Activated naive CD4-positive, alpha-beta T cell treated with anti-CD3 and anti-CD28 coated beads, Interleukin-2, amount 10 ng/mL, durations not matched to agents 7 days and 5 days (primary cell): ENCODE results near the gene SIRPB2.
"Not testable (repeated sequence)": the region's sequence is repeated elsewhere in the genome, so short reads cannot be mapped to it uniquely, and the experiment has no call there.

Experiments
- CTCF ChIA-PET: fragments of 350-600 bp; sonication (Branson Sonifier 250); formaldehyde crosslinking; loops from one replicate; lab custom pipeline; 2021; ENCODE audit warnings: antibody characterized with exemption; lab: Charles Lee
- DNase-seq: peaks from one replicate; pipeline ENCODE4 v3.0.0-alpha.2; 2020
- H3K27ac Mint-ChIP-seq: one replicate; pipeline ENCODE4 v1.8.0; 2021; ENCODE audit warnings: mild to moderate bottlenecking, moderate library complexity, mixed read lengths
- H3K27me3 Mint-ChIP-seq: one replicate; pipeline ENCODE4 v1.8.0; 2021; ENCODE audit warnings: mild to moderate bottlenecking, mixed read lengths
- H3K36me3 Mint-ChIP-seq: one replicate; pipeline ENCODE4 v1.8.0; 2021; ENCODE audit warnings: mixed read lengths
- H3K4me1 Mint-ChIP-seq: one replicate; pipeline ENCODE4 v1.8.0; 2021; ENCODE audit warnings: mixed read lengths
- H3K4me3 Mint-ChIP-seq: one replicate; pipeline ENCODE4 v1.8.0; 2021; ENCODE audit warnings: mild to moderate bottlenecking, moderate library complexity, mixed read lengths
- H3K9me3 Mint-ChIP-seq: one replicate; pipeline ENCODE4 v1.8.0; 2021; ENCODE audit warnings: mixed read lengths

Gene SIRPB2

DNA sequence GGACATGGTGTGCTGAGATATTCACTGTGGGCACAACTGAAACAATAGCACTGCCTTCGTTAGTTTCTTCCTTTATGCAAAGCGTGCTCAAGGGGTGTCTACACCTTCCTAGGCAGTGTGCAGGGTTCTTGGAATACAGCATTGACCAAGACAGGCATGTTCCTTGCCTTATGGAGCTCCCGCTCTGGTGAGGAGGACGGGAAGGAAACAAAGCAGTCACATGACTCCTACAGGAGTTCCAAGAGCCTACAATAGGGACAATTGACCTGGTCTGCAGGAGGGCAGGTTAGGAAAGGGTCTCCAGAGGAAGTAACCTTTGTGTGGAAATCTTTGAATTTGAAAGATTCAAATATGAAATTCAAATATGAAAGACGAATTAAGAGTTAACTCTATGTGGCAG is 25.8 kb upstream of the SIRPB2 start:
- Mint-ChIP-seq H3K9me3 (peaks cover 2% of the 10 kb centered on the region), H3K4me1 (no peaks in the 10 kb centered on the region), H3K4me3 (no peak overlapping the region), H3K36me3 (no peaks in the 10 kb centered on the region), H3K27ac (no peak overlapping the region), H3K27me3 (peaks cover 46% of the 10 kb centered on the region)
- CTCF ChIA-PET = no interaction called here
- no peak for DNase-seq

DNA sequence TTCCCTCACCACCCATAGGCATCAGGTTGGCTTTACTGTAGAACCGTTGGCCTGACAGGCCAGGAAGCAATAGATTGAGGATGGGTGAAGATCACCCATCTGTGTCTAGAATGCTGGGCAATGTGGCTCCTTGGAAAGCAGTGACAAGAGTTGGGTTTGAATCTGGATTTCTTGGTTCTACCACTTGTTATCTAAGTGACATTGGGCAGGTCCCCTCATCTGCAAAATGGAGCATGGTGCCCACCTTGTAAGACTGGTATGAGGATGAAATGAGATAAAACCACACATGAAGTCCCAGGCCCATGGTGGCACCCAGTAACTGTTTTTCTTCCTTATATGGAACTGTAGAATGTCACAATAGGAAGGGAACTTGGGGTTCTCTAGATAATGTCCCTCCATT is 22.6 kb upstream of the SIRPB2 start:
- no peak for DNase-seq
- no peaks in the 10 kb centered on the region for H3K4me1 Mint-ChIP-seq
- H3K9me3 Mint-ChIP-seq = peaks cover 2% of the 10 kb centered on the region
- no peaks in the 10 kb centered on the region for H3K36me3 Mint-ChIP-seq
- no peak overlapping the region for H3K4me3 Mint-ChIP-seq
- H3K27me3 Mint-ChIP-seq = peaks cover 43% of the 10 kb centered on the region
- CTCF ChIA-PET = no interaction called here
- H3K27ac Mint-ChIP-seq = no peak overlapping the region

DNA sequence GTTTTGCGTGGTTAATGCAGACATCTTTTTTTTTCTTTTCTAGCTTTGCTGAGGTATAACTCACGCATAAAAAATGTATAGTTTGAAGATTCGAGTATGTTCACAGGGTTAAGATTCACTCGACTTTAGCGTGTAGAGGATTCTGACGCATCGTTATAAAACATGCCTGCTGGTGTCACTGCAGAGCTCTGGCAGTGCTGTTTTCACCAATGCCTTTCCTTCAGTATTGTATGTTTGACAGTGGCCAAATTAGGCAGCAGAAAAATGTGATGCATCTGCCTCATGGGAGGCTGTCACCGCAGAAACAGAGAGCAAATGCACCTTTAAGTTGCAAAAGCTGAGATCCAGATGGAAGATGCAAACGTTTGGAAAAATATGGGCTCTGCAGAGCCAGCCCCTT is 18.0 kb upstream of the SIRPB2 start:
- Mint-ChIP-seq H3K4me3 (no peak overlapping the region), H3K4me1 (no peaks in the 10 kb centered on the region), H3K27me3 (peaks cover 49% of the 10 kb centered on the region), H3K36me3 (no peaks in the 10 kb centered on the region), H3K27ac (no peak overlapping the region), H3K9me3 (peaks cover 2% of the 10 kb centered on the region)
- CTCF ChIA-PET = interaction anchor here (0.7 to 8.9 kb wide), 14 partner anchors 9 to 519 kb away, joined by 3 to 76 read pairs (median 4); no protein-coding TSS in a partner anchor
- DNase-seq = peak; percentile 53

DNA sequence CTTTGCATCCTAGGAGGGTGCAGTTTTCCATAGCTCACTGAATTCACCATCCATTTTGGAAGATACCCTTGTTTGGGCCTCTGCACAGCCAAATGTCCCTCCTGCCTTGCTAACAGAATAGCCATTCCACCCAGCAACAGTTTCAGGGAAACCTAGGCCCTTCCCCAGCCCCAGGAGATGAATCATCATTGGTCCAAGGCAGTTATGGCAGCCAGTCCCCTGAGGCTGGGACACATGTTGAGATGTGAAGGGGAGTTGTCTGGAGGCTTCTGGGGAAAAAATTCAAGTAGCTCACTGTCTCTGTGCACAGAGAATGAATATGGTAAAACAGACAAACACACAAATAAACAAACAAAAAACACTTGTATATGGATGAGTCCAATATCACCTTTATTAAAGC is 17.4 kb upstream of the SIRPB2 start:
- Mint-ChIP-seq H3K27ac (no peak overlapping the region), H3K27me3 (peaks cover 46% of the 10 kb centered on the region), H3K4me1 (no peaks in the 10 kb centered on the region)

DNA sequence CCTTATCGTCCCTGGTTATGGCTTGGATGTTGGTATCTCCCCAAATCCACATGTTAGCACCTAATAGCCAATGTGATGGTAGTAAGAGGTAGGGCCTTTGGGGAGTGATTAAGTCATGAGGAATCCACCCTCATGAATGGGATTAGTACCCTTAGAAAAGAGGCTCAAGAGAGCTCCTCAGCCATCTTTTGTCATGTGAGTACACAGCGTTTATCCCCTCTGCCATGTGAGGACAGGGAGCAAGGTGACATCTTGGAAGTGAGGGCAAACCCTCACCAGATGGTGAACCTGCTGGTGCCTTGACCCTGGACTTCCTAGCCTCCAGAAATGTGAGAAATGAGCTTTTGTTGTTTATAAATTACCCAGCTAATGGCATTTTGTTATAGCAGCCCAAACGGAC is 16.1 kb upstream of the SIRPB2 start:
- H3K36me3 Mint-ChIP-seq = no peaks in the 10 kb centered on the region
- DNase-seq = no peak
- peaks cover 58% of the 10 kb centered on the region for H3K27me3 Mint-ChIP-seq
- H3K4me1 Mint-ChIP-seq = peaks cover 2% of the 10 kb centered on the region
- peaks cover 1% of the 10 kb centered on the region for H3K9me3 Mint-ChIP-seq
- no peak overlapping the region for H3K27ac Mint-ChIP-seq
- H3K4me3 Mint-ChIP-seq = no peak overlapping the region
- CTCF ChIA-PET = interaction anchor here (0.7 to 8.9 kb wide), 6 partner anchors 26 to 270 kb away, joined by 3 to 76 read pairs (median 6); no protein-coding TSS in a partner anchor

More for the DNA sequence above, 17.4 kb upstream of the SIRPB2 start:
- CTCF ChIA-PET = interaction anchor here (0.8 to 8.9 kb wide), 12 partner anchors 8 to 269 kb away, joined by 3 to 76 read pairs (median 4); no protein-coding TSS in a partner anchor
- Mint-ChIP-seq H3K4me3 (no peak overlapping the region), H3K9me3 (peaks cover 2% of the 10 kb centered on the region), H3K36me3 (no peaks in the 10 kb centered on the region)
- no peak for DNase-seq

GRCh38 chr20:1505871-1506270 is 14.7 kb upstream of the SIRPB2 start:
- CTCF ChIA-PET = interaction anchor here (1.0 to 8.9 kb wide), 5 partner anchors 32 to 271 kb away, joined by 3 to 76 read pairs (median 3); no protein-coding TSS in a partner anchor
- H3K36me3 Mint-ChIP-seq = no peaks in the 10 kb centered on the region
- no peak overlapping the region for H3K4me3 Mint-ChIP-seq
- no peak overlapping the region for H3K27ac Mint-ChIP-seq
- H3K9me3 Mint-ChIP-seq = peaks cover 1% of the 10 kb centered on the region
- H3K4me1 Mint-ChIP-seq = peaks cover 2% of the 10 kb centered on the region
- DNase-seq = no peak
- H3K27me3 Mint-ChIP-seq = peaks cover 52% of the 10 kb centered on the region

- CTCF ChIA-PET = interaction anchor here (1.0 to 8.9 kb wide), 6 partner anchors 32 to 275 kb away, joined by 3 to 76 read pairs (median 9); no protein-coding TSS in a partner anchor
- H3K4me3 Mint-ChIP-seq = no peak overlapping the region
- peaks cover 1% of the 10 kb centered on the region for H3K9me3 Mint-ChIP-seq
- no peak for DNase-seq
- H3K27me3 Mint-ChIP-seq = peaks cover 55% of the 10 kb centered on the region
- peaks cover 5% of the 10 kb centered on the region for H3K4me1 Mint-ChIP-seq
- H3K27ac Mint-ChIP-seq = no peak overlapping the region
- no peaks in the 10 kb centered on the region for H3K36me3 Mint-ChIP-seq
Observed at GRCh38 chr20:1505361-1505760, 14.1 kb upstream of the SIRPB2 start.

- CTCF ChIA-PET = interaction anchor here (0.5 to 8.9 kb wide), 53 partner anchors 9 to 547 kb away, joined by 3 to 76 read pairs (median 3); partner anchors contain the start of genes NSFL1C and SIRPD
- peaks cover 7% of the 10 kb centered on the region for H3K4me1 Mint-ChIP-seq
- peaks cover 1% of the 10 kb centered on the region for H3K9me3 Mint-ChIP-seq
- no peak overlapping the region for H3K4me3 Mint-ChIP-seq
- DNase-seq = peak; percentile 85
- H3K36me3 Mint-ChIP-seq = no peaks in the 10 kb centered on the region
- H3K27me3 Mint-ChIP-seq = peaks cover 57% of the 10 kb centered on the region
- H3K27ac Mint-ChIP-seq = no peak overlapping the region
Observed at GRCh38 chr20:1503564-1504227, 12.5 kb upstream of the SIRPB2 start.

DNA sequence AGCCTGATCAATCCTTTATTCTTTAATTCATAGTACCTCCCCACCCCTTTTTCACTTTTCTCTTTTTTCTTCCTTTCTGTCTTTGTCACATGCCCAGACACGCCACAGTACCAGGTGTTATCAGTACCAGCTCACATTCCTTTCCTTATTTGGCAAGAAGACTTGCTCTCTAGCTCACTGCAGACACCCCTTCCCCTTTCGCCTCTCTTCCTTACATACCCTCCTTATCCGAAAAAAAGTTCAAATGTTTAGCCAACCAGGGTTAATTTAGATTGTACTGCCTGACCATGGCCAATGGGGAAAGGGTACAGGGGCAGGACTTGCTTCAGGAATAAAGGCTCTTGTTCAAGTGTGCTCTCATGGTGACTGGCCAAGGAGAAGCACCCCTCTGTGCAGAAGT is 9.3 kb upstream of the SIRPB2 start:
- Mint-ChIP-seq H3K4me3 (no peak overlapping the region), H3K36me3 (no peaks in the 10 kb centered on the region), H3K27ac (no peak overlapping the region), H3K27me3 (peaks cover 57% of the 10 kb centered on the region), H3K9me3 (peaks cover 1% of the 10 kb centered on the region), H3K4me1 (peaks cover 7% of the 10 kb centered on the region)
- CTCF ChIA-PET = interaction anchor here (1.2 kb wide), 1 partner anchor 9 kb away, joined by 5 read pairs; no protein-coding TSS in a partner anchor
- DNase-seq = no peak

DNA sequence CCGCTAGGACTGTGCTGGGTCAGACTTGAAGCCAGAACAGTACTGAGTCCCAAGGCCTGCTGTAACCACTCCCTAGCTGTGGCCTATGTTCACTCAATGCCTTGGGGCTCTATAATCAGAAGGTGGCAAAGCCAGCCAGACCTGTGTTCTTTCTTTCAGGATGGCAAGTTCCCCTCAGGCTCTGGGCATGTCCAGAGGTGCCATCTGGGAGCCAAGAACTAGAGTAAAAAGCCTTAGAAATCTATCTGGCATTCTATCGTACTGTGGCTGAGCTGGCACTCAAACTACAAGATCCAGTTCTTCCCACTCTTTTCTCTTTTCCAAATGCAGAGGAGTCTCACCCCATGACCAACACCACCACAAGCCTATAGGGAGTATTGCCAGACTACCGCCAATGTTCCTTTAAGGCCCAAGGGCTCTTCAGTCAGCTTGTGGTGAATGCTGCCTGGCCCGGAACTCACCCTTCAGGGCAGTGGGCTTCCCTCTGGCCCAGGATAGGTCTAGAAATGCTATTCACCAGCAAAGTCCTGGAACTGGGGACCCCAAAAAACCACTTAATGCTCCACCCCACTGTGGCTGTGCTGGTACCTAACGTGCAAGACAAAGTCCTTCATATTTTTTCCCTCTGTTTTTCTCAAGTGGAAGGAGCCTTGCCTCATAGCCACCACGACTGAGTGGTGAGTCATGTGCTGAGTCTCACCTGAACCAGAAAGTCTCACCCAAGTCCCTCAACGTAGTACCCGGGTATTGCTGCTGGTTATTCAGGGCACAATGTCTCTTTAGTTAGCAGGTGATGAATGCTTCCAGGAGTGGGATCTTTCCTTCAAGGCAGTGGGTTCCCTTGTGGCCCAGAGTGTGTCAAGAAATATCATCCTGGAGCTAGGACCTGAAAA is 8.6 kb upstream of the SIRPB2 start:
- Mint-ChIP-seq H3K36me3 (no peaks in the 10 kb centered on the region), H3K27me3 (peaks cover 56% of the 10 kb centered on the region), H3K27ac (no peak overlapping the region), H3K9me3 (peaks cover 1% of the 10 kb centered on the region), H3K4me1 (peaks cover 7% of the 10 kb centered on the region), H3K4me3 (no peak overlapping the region)
- no peak for DNase-seq
- CTCF ChIA-PET = interaction anchor here (1.2 kb wide), 1 partner anchor 9 kb away, joined by 5 read pairs; no protein-coding TSS in a partner anchor

DNA sequence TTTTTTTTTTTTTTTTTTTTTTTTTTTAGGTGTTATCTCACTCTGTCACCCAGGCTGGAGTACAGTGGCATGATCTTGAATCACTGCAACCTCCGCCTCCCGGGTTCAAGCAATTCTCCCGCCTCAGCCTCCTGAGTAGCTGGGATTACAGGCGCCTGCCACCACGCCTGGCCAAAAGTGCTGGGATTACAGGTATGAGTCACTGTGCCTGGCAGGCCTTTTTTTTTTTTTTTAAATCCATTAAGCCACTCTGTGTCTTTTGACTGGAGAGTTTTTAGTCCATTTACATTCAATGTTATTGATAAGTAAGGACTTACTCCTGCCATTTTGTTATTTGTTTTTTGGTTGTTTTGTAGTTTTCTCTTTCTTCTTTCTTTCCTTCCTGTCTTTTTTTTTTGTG is 6.2 kb upstream of the SIRPB2 start:
- H3K9me3 Mint-ChIP-seq, DNase-seq, H3K36me3 Mint-ChIP-seq, H3K27ac Mint-ChIP-seq, H3K4me3 Mint-ChIP-seq, H3K4me1 Mint-ChIP-seq: not testable (repeated sequence)
- peaks cover 55% of the 10 kb centered on the region for H3K27me3 Mint-ChIP-seq
- CTCF ChIA-PET = interaction anchor here (1.5 kb wide), 1 partner anchor 23 kb away, joined by 3 read pairs; no protein-coding TSS in a partner anchor

- Mint-ChIP-seq H3K4me3 (no peak overlapping the region), H3K27me3 (peaks cover 55% of the 10 kb centered on the region), H3K36me3 (no peaks in the 10 kb centered on the region), H3K27ac (no peak overlapping the region), H3K4me1 (peaks cover 11% of the 10 kb centered on the region), H3K9me3 (no peaks in the 10 kb centered on the region)
- CTCF ChIA-PET = interaction anchor here (1.5 kb wide), 1 partner anchor 23 kb away, joined by 3 read pairs; no protein-coding TSS in a partner anchor
- no peak for DNase-seq
Observed at GRCh38 chr20:1496930-1497329, 5.7 kb upstream of the SIRPB2 start.

- Mint-ChIP-seq H3K4me1 (peaks cover 11% of the 10 kb centered on the region), H3K4me3 (no peak overlapping the region), H3K36me3 (no peaks in the 10 kb centered on the region), H3K9me3 (no peaks in the 10 kb centered on the region), H3K27me3 (peaks cover 57% of the 10 kb centered on the region), H3K27ac (no peak overlapping the region)
- DNase-seq = no peak
- CTCF ChIA-PET = interaction anchor here (1.0 to 1.7 kb wide), 2 partner anchors 9 to 283 kb away, joined by 3 to 6 read pairs; no protein-coding TSS in a partner anchor
Observed at GRCh38 chr20:1494436-1494835, 3.2 kb upstream of the SIRPB2 start.

- CTCF ChIA-PET = interaction anchor here (1.0 kb wide), 1 partner anchor 284 kb away, joined by 3 read pairs; no protein-coding TSS in a partner anchor
- Mint-ChIP-seq H3K9me3 (no peaks in the 10 kb centered on the region), H3K4me1 (peaks cover 11% of the 10 kb centered on the region), H3K27me3 (peaks cover 55% of the 10 kb centered on the region), H3K27ac (no peak overlapping the region), H3K36me3 (no peaks in the 10 kb centered on the region), H3K4me3 (no peak overlapping the region)
- DNase-seq = no peak
Observed at GRCh38 chr20:1493536-1493935, 2.3 kb upstream of the SIRPB2 start.
